ENCODE measurements around the gene KLHL26. TPM values are rescaled to one million over a fixed set of nuclear protein-coding genes. Genes with fewer than 3 reads are reported as not detected.

The KLHL26 gene
- total and polyA plus RNA-seq, 4 donors, result 2.3 to 5.9 (median 2.4) TPM

GRCh38 chr19:18647371-18647767 lies 10.5 kb downstream of the KLHL26 start:
- H3K9ac ChIP-seq (ENCODE audit: low read depth in 1 of 2, low read length in 2 of 2), result no peak overlapping the region
- H3K36me3 ChIP-seq (ENCODE audit: control insufficient read depth in 4 of 4, insufficient read depth in 3 of 4, low read depth in 1 of 4, low read length in 3 of 4), result no peaks in the 10 kb centered on the region
- no peak for DNase-seq (ENCODE audit: low spot score)
- no peak overlapping the region for H3K27ac ChIP-seq (ENCODE audit: low read depth in 1 of 2, low read length in 2 of 2)
- no peaks in the 10 kb centered on the region for H3K9me3 ChIP-seq (ENCODE audit: control insufficient read depth in 4 of 4, low read length in 3 of 4)
- H3K4me1 ChIP-seq (ENCODE audit: control insufficient read depth in 4 of 4, insufficient read depth in 4 of 4, low read length in 3 of 4), result peaks cover 0 to 14% (median 2%) of the 10 kb centered on the region in 4 donors
- no peak overlapping the region for H3K4me3 ChIP-seq (ENCODE audit: low read depth in 1 of 3, low read length in 3 of 3)
- 97% methylated on average over 1 of the region's 1 CpG for WGBS
- H3K27me3 ChIP-seq (ENCODE audit: control insufficient read depth in 4 of 4, insufficient read depth in 4 of 4, low read length in 3 of 4), result no peaks in the 10 kb centered on the region
- TF ChIP-seq REST (IDR thresholded peaks at IDR 0.05) (no peak), RXRA (IDR thresholded peaks at IDR 0.05) (no peak), GABPA (IDR thresholded peaks at IDR 0.05 in 1 of 2, conservative IDR thresholded peaks at IDR 0.05 in 1 of 2) (no peak), CTCF (IDR thresholded peaks at IDR 0.05; ENCODE audit: low read depth, low read length, missing input control) (no peak), JUND (IDR thresholded peaks at IDR 0.05) (no peak), NR2F2 (IDR thresholded peaks at IDR 0.05) (no peak), YY1 (IDR thresholded peaks at IDR 0.05) (no peak), TAF1 (conservative IDR thresholded peaks at IDR 0.05) (no peak), FOXA2 (IDR thresholded peaks at IDR 0.05) (no peak), ATF3 (IDR thresholded peaks at IDR 0.05) (no peak)

DNA sequence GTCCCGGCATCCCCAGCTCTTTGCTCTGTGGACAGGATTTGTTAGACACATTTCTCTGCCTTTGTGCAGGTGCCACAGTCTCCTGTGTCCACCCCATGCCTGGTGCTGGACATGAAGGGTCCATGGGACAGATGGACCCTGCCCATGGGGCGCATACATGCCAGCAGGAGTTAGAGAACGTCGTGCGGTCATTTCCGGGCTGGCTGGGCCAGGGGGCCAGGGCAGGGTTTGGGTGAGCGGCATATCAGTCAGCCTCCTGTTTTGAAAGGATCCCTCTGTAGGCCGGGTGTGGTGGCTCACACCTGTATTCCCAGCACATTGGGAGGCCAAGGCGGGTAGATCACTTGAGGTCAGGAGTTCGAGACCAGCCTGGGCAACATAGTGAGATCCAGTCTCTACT lies 11.0 kb downstream of the KLHL26 start:
- WGBS, result 95% methylated on average over 10 of the region's 10 CpGs
- no peak overlapping the region for H3K9ac ChIP-seq (ENCODE audit: low read depth in 1 of 2, low read length in 2 of 2)
- H3K4me3 ChIP-seq (ENCODE audit: low read depth in 1 of 3, low read length in 3 of 3), result no peak overlapping the region
- no peaks in the 10 kb centered on the region for H3K36me3 ChIP-seq (ENCODE audit: control insufficient read depth in 4 of 4, insufficient read depth in 3 of 4, low read depth in 1 of 4, low read length in 3 of 4)
- H3K27ac ChIP-seq (ENCODE audit: low read depth in 1 of 2, low read length in 2 of 2), result no peak overlapping the region
- DNase-seq (ENCODE audit: low spot score), result no peak
- no peaks in the 10 kb centered on the region for H3K9me3 ChIP-seq (ENCODE audit: control insufficient read depth in 4 of 4, low read length in 3 of 4)
- no peaks in the 10 kb centered on the region for H3K27me3 ChIP-seq (ENCODE audit: control insufficient read depth in 4 of 4, insufficient read depth in 4 of 4, low read length in 3 of 4)
- peaks cover 0 to 14% (median 2%) of the 10 kb centered on the region in 4 donors for H3K4me1 ChIP-seq (ENCODE audit: control insufficient read depth in 4 of 4, insufficient read depth in 4 of 4, low read length in 3 of 4)
- TF ChIP-seq GABPA (IDR thresholded peaks at IDR 0.05 in 1 of 2, conservative IDR thresholded peaks at IDR 0.05 in 1 of 2), result no peak
- no peak for TF ChIP-seq CTCF (IDR thresholded peaks at IDR 0.05; ENCODE audit: low read depth, low read length, missing input control)
- TF ChIP-seq ATF3 (IDR thresholded peaks at IDR 0.05), result no peak
- no peak for TF ChIP-seq TAF1 (conservative IDR thresholded peaks at IDR 0.05)
- TF ChIP-seq RXRA (IDR thresholded peaks at IDR 0.05), result no peak
- no peak for TF ChIP-seq YY1 (IDR thresholded peaks at IDR 0.05)
- TF ChIP-seq HNF4G (IDR thresholded peaks at IDR 0.05), result no peak
- no peak for TF ChIP-seq SP1 (IDR thresholded peaks at IDR 0.05)
- no peak for TF ChIP-seq MAX (IDR thresholded peaks at IDR 0.05)
- TF ChIP-seq JUND (IDR thresholded peaks at IDR 0.05), result no peak
- no peak for TF ChIP-seq HNF4A (conservative IDR thresholded peaks at IDR 0.05)
- no peak for TF ChIP-seq RAD21 (IDR thresholded peaks at IDR 0.05)
- no peak for TF ChIP-seq FOXA1 (IDR thresholded peaks at IDR 0.05)
- TF ChIP-seq REST (IDR thresholded peaks at IDR 0.05), result no peak
- no peak for TF ChIP-seq FOXA2 (IDR thresholded peaks at IDR 0.05)
- no peak for TF ChIP-seq ZBTB33 (IDR thresholded peaks at IDR 0.05)

Data from liver (tissue), 9 donors.